Thoracic aorta (tissue), 2 donors: ENCODE results near the gene ZNF570. TPM values are rescaled to one million over a fixed set of nuclear protein-coding genes. Genes with fewer than 3 reads are reported as not detected.

Experiments
- ATAC-seq: fragments of 150-250 bp; one replicate; pipeline ENCODE4 v1.8.0; 2017; ENCODE audit warnings: low read depth; ENCODE audit not compliant: insufficient number of reproducible peaks, low FRiP score
- DNase-seq: peaks from one replicate; pipeline ENCODE4 v3.0.0-alpha.2; 2020; ENCODE audit warnings: low spot score
- H3K27ac ChIP-seq, 2 donors: fragments of 200-600 bp; sonication (generic); 1 replicate in 1 of 2; 2 replicates in 1 of 2; pipeline ENCODE4 v1.5.1; 2016; ENCODE audit warnings: mild to moderate bottlenecking in 2 of 2, moderate library complexity in 2 of 2
- H3K27me3 ChIP-seq: fragments of 200-600 bp; sonication (generic); replicated peaks from 2 replicates; pipeline ENCODE4 v1.6.0; 2016; ENCODE audit warnings: mild to moderate bottlenecking; ENCODE audit not compliant: insufficient read depth
- H3K36me3 ChIP-seq: fragments of 200-600 bp; sonication (generic); one replicate; pipeline ENCODE4 v1.5.1; 2016
- H3K4me1 ChIP-seq, 2 donors: fragments of 200-600 bp; sonication (generic); 1 replicate in 1 of 2; 2 replicates in 1 of 2; pipeline versions ENCODE4 v1.5.1 to v1.6.0; 2016; ENCODE audit warnings: low read depth in 2 of 2, mild to moderate bottlenecking in 1 of 2; ENCODE audit not compliant: control insufficient read depth in 1 of 2
- H3K4me3 ChIP-seq: fragments of 200-600 bp; sonication (generic); 2 replicates; pipeline ENCODE4 v1.5.1; 2016; ENCODE audit warnings: mild to moderate bottlenecking
- H3K9me3 ChIP-seq: fragments of 200-600 bp; sonication (generic); 2 replicates; pipeline ENCODE4 v1.5.1; 2016
- CTCF ChIP-seq: fragments of 200-600 bp; sonication (generic); IDR thresholded peaks from one replicate; pipeline ENCODE4 v1.5.1; 2019; ENCODE audit warnings: antibody characterized with exemption
- total RNA-seq, 2 donors: library from RNA; depleted of rRNA; stranded (reverse); fragments of >200 nt; gene quantifications; one replicate each; pipeline versions ENCODE4 v1.1.0 to v1.2.3, GENCODE V29; 2016

The ZNF570 gene
- total RNA-seq, 2 donors from 2014 or later = 6.8 to 18.9 TPM

- ATAC-seq (peak; percentile 38), DNase-seq (no peak)
- no peak for TF ChIP-seq CTCF
- H3K27ac ChIP-seq = peak overlapping the region; percentile 82 to 95
- peaks cover 5% of the 10 kb centered on the region for H3K36me3 ChIP-seq
- no peaks in the 10 kb centered on the region for H3K27me3 ChIP-seq
- peaks cover 6 to 16% of the 10 kb centered on the region in 2 donors for H3K4me1 ChIP-seq
- H3K9me3 ChIP-seq = no peaks in the 10 kb centered on the region
- peak overlapping the region; percentile 69 for H3K4me3 ChIP-seq
Observed at GRCh38 chr19:37505958-37506386, 36.8 kb downstream of the ZNF570 start.

GRCh38 chr19:37506387-37507166, 37.4 kb downstream of the ZNF570 start, which contains the start of gene ZNF793:
Gene ZNF793, plus strand, starts transcription at chr19:37506939. Its CDS starts 16,501 bp downstream, at chr19:37523440.
- peak; percentile 66 for ATAC-seq
- H3K27ac ChIP-seq = peak within 1 kb of the TSS; percentile 82 to 95
- peaks cover 6 to 16% of the 10 kb centered on the region in 2 donors for H3K4me1 ChIP-seq
- DNase-seq = peak; percentile 45
- no peak for TF ChIP-seq CTCF
- H3K36me3 ChIP-seq = peaks cover 5% of the 10 kb centered on the region
- H3K9me3 ChIP-seq = no peaks in the 10 kb centered on the region
- peak within 1 kb of the TSS; percentile 69 for H3K4me3 ChIP-seq
- H3K27me3 ChIP-seq = no peaks in the 10 kb centered on the region

- no peaks in the 10 kb centered on the region for H3K27me3 ChIP-seq
- H3K36me3 ChIP-seq = peaks cover 10% of the 10 kb centered on the region
Observed at GRCh38 chr19:37507167-37507464, 38.0 kb downstream of the ZNF570 start.

GRCh38 chr19:37511186-37511585, 42.0 kb downstream of the ZNF570 start:
- Histone ChIP-seq H3K36me3 (peaks cover 34% of the 10 kb centered on the region), H3K4me3 (no peak overlapping the region), H3K27me3 (no peaks in the 10 kb centered on the region), H3K27ac (no peak overlapping the region), H3K9me3 (peaks cover 3% of the 10 kb centered on the region), H3K4me1 (peaks cover 2 to 9% of the 10 kb centered on the region in 2 donors)
- ATAC-seq (no peak), DNase-seq (no peak)
- no peak for TF ChIP-seq CTCF

More at GRCh38 chr19:37507167-37507464, 38.0 kb downstream of the ZNF570 start:
- H3K4me1 ChIP-seq = peaks cover 6 to 16% of the 10 kb centered on the region in 2 donors
- no peak for TF ChIP-seq CTCF
- peak overlapping the region; percentile 82 to 95 for H3K27ac ChIP-seq
- H3K9me3 ChIP-seq = no peaks in the 10 kb centered on the region
- DNase-seq (no peak), ATAC-seq (no peak)
- peak overlapping the region; percentile 69 for H3K4me3 ChIP-seq

GRCh38 chr19:37511821-37512220, 42.7 kb downstream of the ZNF570 start:
- no peak for TF ChIP-seq CTCF
- peaks cover 3% of the 10 kb centered on the region for H3K9me3 ChIP-seq
- DNase-seq = no peak
- peaks cover 40% of the 10 kb centered on the region for H3K36me3 ChIP-seq
- H3K27ac ChIP-seq = no peak overlapping the region
- ATAC-seq = no peak
- no peaks in the 10 kb centered on the region for H3K27me3 ChIP-seq
- no peak overlapping the region for H3K4me3 ChIP-seq
- H3K4me1 ChIP-seq = peaks cover 2 to 9% of the 10 kb centered on the region in 2 donors
